Measurements from ENCODE around the gene KCNK18.

The KCNK18 gene

DNA sequence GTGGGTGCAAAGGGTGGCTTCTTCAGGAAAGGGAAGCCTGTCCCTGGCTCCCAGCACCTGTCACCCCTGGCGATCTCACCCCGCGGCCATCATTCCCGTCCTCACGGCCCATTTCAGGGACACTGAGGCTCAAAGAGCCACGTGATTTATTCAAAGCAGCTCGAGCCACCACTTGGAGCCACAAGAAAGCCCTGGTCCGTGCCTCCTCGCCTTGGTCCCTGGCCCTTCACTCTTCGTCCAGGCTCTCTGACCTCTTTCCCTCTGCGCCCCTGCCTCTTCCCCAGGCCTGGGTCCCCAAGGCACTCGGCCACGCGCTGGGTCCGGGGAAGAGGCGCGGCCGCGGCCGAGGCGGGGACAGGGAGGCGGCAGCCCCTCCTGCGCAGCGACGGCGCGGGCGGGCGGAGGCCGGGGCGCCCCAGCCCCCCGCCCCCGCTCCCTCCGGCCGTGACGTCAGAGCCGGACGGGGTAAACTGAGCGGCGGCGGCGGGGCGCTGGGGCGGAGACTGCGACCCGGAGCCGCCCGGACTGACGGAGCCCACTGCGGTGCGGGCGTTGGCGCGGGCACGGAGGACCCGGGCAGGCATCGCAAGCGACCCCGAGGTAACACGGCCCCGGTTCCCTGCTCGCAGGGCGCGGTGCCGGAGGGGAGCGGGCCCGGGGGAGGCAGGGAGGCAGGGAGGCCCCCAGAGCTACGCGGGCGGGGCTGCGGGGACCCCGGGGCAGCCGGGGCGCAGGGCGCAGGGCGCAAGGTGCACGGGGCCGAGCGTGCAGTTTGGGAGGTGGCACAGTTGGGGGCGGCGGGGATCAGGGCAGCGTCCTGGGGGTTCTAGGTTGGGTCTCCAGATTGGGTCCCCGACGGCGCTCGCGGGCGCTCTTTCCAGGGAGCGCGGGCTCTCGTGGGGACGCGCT, 43.6 kb downstream of the KCNK18 start, which contains the start of gene SLC18A2:
TSS of gene SLC18A2 (plus strand) at position 494 of the 909 bp plus-strand sequence. CDS start 580 bp downstream, outside the sequence.
- Histone ChIP-seq H3K9me3 (ENCODE audit: control insufficient read depth, insufficient read depth, low read depth, low read length) (no peaks in the 10 kb centered on the region), H3K9ac (ENCODE audit: low read length) (no peak within 1 kb of the TSS), H3K27ac (ENCODE audit: low read depth, low read length) (no peak within 1 kb of the TSS), H3K4me1 (ENCODE audit: control insufficient read depth, insufficient read depth, low read length) (no peaks in the 10 kb centered on the region; the same call in 1 of the 2 replicates), H3K36me3 (ENCODE audit: control insufficient read depth, insufficient read depth, low read length) (no peaks in the 10 kb centered on the region), H3K4me3 (ENCODE audit: low read depth, low read length) (peak within 1 kb of the TSS; percentile 66), H3K27me3 (ENCODE audit: control insufficient read depth, insufficient read depth, low read length) (peaks cover 81% of the 10 kb centered on the region)

DNA sequence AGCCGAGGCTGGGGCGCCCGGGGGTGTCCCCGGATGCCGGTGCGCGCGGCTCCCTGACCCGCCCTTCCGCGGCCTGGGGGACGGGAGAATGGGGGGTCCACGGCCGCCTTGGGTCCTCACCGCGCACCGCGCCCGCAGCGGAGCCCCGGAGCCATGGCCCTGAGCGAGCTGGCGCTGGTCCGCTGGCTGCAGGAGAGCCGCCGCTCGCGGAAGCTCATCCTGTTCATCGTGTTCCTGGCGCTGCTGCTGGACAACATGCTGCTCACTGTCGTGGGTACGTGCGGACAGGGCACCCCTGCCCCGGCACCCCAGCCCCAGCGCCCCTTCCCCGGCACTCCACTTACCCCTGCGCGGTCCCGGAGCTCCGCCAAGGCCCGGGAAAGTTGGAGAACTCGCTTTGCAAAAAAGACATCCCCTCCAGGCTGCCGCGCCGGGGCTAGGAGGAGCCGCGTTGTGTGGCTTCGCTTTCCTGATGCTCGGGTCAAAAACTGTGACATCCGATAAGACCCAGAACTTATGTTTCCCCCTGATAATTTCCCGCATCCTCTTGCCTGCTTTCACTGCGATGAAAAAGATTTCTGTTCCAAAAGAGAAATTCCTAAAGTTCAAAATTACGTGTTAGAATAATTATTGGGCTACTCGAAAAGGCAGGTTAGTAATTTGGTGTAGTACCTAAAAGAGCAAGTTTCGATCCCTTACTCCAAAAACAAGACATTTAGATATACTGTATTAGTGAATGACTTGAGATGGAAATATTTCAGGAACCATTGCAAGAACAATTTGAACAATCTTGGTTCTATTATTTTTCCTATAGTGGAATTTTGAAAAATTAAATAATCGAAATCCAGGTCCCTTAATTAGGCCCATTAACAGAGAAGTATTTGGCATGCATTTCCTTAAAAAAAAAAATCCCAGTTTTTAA, 44.5 kb downstream of the KCNK18 start:
- no peaks in the 10 kb centered on the region for H3K36me3 ChIP-seq (ENCODE audit: control insufficient read depth, insufficient read depth, low read length)
- peak overlapping the region; percentile 66 for H3K4me3 ChIP-seq (ENCODE audit: low read depth, low read length)
- H3K9me3 ChIP-seq (ENCODE audit: control insufficient read depth, insufficient read depth, low read depth, low read length), result no peaks in the 10 kb centered on the region
- peaks cover 73% of the 10 kb centered on the region for H3K27me3 ChIP-seq (ENCODE audit: control insufficient read depth, insufficient read depth, low read length)
- no peaks in the 10 kb centered on the region; the same call in 1 of the 2 replicates for H3K4me1 ChIP-seq (ENCODE audit: control insufficient read depth, insufficient read depth, low read length)
- H3K27ac ChIP-seq (ENCODE audit: low read depth, low read length), result no peak overlapping the region
- H3K9ac ChIP-seq (ENCODE audit: low read length), result no peak overlapping the region

DNA sequence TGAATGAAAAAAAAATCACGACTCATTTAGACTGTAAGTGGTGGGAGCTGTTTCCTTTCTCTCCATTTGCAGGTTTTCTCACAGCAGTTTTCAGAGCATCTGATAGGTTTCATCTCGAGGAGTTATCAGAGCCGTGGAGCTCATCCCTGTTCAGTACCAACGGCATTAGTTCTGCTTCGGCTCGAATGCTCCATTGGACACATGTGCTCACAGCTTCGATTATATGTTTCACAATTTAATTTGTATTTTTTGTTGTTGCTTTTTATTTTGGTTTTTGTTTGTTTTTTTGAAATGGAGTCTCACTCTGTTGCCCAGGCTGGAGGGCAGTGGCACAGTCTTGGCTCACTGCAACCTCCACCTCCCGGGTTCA, 45.2 kb downstream of the KCNK18 start:
- no peaks in the 10 kb centered on the region for H3K9me3 ChIP-seq (ENCODE audit: control insufficient read depth, insufficient read depth, low read depth, low read length)
- H3K9ac ChIP-seq (ENCODE audit: low read length), result no peak overlapping the region
- no peak overlapping the region for H3K4me3 ChIP-seq (ENCODE audit: low read depth, low read length)
- peaks cover 79% of the 10 kb centered on the region for H3K27me3 ChIP-seq (ENCODE audit: control insufficient read depth, insufficient read depth, low read length)
- no peak overlapping the region for H3K27ac ChIP-seq (ENCODE audit: low read depth, low read length)
- no peaks in the 10 kb centered on the region for H3K36me3 ChIP-seq (ENCODE audit: control insufficient read depth, insufficient read depth, low read length)
- H3K4me1 ChIP-seq (ENCODE audit: control insufficient read depth, insufficient read depth, low read length), result no peaks in the 10 kb centered on the region; the same call in 1 of the 2 replicates

DNA sequence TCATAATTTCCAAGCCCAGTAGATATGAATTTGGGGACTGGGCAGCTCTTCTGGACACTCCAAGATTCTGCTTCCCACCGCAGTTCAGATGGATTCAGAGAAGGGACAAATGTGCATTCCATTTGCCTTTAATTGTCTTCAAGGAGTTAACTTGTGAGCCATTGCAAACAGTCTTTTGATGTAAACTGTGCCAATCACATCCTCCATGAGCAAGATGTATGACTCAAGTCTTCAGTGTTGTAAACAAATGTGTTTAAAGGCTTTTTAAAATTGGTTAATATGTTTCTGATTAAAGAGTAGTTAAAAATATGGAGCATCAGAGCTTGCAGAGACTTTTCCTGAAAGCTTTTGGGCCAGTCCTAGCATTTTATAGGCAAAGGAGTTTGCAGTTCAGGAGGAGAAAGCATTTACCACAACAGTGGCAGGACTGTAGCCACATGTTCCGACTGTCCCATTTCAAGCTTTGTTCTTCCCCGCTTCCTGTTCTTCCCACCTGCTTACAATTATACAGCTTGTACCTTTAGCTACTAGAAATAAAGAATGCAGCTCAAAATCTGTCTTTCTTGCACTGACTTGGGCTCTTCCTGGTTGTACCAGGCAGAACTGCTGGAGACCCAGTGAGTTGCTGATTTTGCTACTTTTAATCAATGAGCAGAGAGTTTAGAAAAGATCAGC, 49.8 kb downstream of the KCNK18 start:
- H3K27me3 ChIP-seq (ENCODE audit: control insufficient read depth, insufficient read depth, low read length), result peaks cover 44% of the 10 kb centered on the region

DNA sequence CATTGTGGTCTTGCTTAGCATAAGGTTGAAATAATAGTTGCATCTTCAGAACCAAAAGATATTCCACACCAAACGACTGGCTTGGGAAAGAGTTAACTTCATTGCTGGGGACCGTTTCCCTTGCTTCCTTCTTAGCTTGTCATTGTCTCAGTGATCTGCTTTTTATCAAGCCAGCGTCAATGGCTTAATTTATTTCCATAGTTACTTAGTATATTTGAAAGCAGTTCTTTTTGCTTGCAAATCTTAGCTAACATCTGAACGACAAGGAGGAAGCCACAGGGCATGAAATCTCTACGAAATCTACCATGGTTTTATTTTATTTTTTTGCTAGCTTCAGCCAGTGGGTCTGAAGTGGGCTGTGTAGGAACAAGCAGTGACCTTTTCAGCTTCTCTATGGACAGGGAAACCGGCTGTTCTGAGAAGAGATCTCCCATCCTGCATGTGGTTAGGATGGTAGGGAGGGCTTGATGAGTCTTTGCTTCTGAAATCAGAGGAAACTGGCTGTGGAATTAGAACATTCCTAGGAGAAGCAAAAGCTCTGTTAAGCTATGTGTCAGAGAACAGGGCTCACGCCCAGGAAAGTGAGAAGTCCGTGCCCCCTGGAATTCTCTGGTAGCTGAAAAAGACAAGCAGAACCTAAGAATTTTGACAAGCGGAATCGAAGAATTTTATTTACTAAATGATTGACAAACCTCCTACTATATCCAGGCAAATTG, 51.6 kb downstream of the KCNK18 start:
- no peaks in the 10 kb centered on the region for H3K9me3 ChIP-seq (ENCODE audit: control insufficient read depth, insufficient read depth, low read depth, low read length)
- H3K4me1 ChIP-seq (ENCODE audit: control insufficient read depth, insufficient read depth, low read length), result peaks cover 10% of the 10 kb centered on the region
- H3K27ac ChIP-seq (ENCODE audit: low read depth, low read length), result no peak overlapping the region
- peaks cover 26% of the 10 kb centered on the region for H3K27me3 ChIP-seq (ENCODE audit: control insufficient read depth, insufficient read depth, low read length)
- H3K36me3 ChIP-seq (ENCODE audit: control insufficient read depth, insufficient read depth, low read length), result no peaks in the 10 kb centered on the region
- no peak overlapping the region for H3K9ac ChIP-seq (ENCODE audit: low read length)
- H3K4me3 ChIP-seq (ENCODE audit: low read depth, low read length), result no peak overlapping the region

More for the DNA sequence above, 49.8 kb downstream of the KCNK18 start:
- Histone ChIP-seq H3K27ac (ENCODE audit: low read depth, low read length) (no peak overlapping the region), H3K4me3 (ENCODE audit: low read depth, low read length) (no peak overlapping the region), H3K4me1 (ENCODE audit: control insufficient read depth, insufficient read depth, low read length) (peaks cover 6% of the 10 kb centered on the region), H3K9ac (ENCODE audit: low read length) (no peak overlapping the region), H3K36me3 (ENCODE audit: control insufficient read depth, insufficient read depth, low read length) (no peaks in the 10 kb centered on the region), H3K9me3 (ENCODE audit: control insufficient read depth, insufficient read depth, low read depth, low read length) (no peaks in the 10 kb centered on the region)

DNA sequence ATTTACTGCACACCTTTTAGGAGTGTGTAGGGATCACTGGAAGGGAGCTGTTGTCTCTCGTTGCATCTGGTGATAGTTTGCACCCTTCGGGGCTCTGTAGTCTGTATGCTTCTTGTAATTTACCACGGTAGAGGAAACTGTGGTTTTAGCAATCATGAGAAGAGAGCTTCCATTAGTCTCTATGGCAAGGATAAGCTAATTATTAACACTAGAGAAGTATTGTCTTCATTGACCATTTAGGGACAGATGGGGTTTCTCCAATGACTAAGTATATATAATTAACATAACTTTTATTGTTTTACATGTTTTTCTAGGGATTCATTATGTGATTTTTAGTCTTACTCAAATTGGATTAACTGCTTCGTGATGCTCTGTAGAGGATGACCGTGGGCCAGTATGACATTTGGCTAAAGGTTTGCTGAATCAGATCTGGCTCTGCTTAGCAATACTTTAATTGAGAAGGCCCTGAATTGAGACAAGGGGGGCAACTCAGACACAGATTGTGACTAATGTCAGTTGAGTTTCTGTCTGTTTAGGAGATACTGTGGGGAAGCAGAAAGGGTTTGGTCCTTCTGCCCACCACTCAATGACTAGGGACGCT, 52.3 kb downstream of the KCNK18 start:
- H3K36me3 ChIP-seq (ENCODE audit: control insufficient read depth, insufficient read depth, low read length), result no peaks in the 10 kb centered on the region
- no peaks in the 10 kb centered on the region for H3K9me3 ChIP-seq (ENCODE audit: control insufficient read depth, insufficient read depth, low read depth, low read length)
- H3K4me1 ChIP-seq (ENCODE audit: control insufficient read depth, insufficient read depth, low read length), result peaks cover 12% of the 10 kb centered on the region
- H3K27ac ChIP-seq (ENCODE audit: low read depth, low read length), result no peak overlapping the region
- H3K4me3 ChIP-seq (ENCODE audit: low read depth, low read length), result no peak overlapping the region
- H3K27me3 ChIP-seq (ENCODE audit: control insufficient read depth, insufficient read depth, low read length), result peaks cover 19% of the 10 kb centered on the region
- H3K9ac ChIP-seq (ENCODE audit: low read length), result no peak overlapping the region

DNA sequence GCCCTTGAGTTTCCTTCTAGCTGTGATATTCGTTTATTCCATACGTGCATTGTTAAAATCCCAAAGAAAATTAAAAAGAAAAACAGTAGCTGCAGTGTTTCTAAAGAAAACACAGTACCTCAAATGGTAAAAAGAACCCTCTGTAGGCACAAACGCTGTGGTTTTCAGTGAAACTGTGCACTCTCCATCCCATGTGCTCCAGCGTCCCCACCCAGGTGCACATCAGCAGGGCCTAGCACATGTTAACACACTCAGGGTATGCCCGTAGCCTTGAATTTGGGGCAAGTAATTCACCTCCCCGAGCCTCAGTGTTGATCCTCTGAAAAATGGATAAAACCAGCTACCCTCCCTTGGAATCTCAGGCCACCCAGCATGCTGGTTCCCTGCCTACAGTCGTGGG, 53.1 kb downstream of the KCNK18 start:
- H3K9me3 ChIP-seq (ENCODE audit: control insufficient read depth, insufficient read depth, low read depth, low read length), result no peaks in the 10 kb centered on the region
- H3K36me3 ChIP-seq (ENCODE audit: control insufficient read depth, insufficient read depth, low read length), result no peaks in the 10 kb centered on the region
- no peak overlapping the region for H3K4me3 ChIP-seq (ENCODE audit: low read depth, low read length)
- peaks cover 11% of the 10 kb centered on the region; the same call in 1 of the 2 replicates for H3K27me3 ChIP-seq (ENCODE audit: control insufficient read depth, insufficient read depth, low read length)
- no peak overlapping the region for H3K9ac ChIP-seq (ENCODE audit: low read length)
- no peak overlapping the region for H3K27ac ChIP-seq (ENCODE audit: low read depth, low read length)
- peaks cover 12% of the 10 kb centered on the region for H3K4me1 ChIP-seq (ENCODE audit: control insufficient read depth, insufficient read depth, low read length)

DNA sequence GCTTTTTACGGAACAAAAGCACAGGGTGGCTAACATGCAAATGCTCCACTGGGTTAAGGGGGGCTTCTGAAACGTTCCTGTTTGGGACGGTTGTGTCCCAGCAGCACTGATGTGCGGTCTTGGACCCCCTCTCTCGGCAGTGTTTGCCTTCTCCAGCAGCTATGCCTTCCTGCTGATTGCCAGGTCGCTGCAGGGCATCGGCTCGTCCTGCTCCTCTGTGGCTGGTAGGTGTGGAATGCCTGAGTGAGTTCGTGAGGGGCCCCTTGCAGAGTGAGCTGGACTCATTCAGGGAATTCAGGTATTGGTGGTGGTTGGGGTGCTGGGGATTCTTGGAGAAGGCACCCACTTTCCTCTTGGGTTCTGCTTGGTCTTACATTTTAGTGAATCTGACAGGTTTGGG, 56.6 kb downstream of the KCNK18 start:
- Histone ChIP-seq H3K9ac (ENCODE audit: low read length) (no peak overlapping the region), H3K36me3 (ENCODE audit: control insufficient read depth, insufficient read depth, low read length) (no peaks in the 10 kb centered on the region), H3K27me3 (ENCODE audit: control insufficient read depth, insufficient read depth, low read length) (no peaks in the 10 kb centered on the region), H3K4me3 (ENCODE audit: low read depth, low read length) (no peak overlapping the region), H3K9me3 (ENCODE audit: control insufficient read depth, insufficient read depth, low read depth, low read length) (no peaks in the 10 kb centered on the region), H3K4me1 (ENCODE audit: control insufficient read depth, insufficient read depth, low read length) (peaks cover 12% of the 10 kb centered on the region), H3K27ac (ENCODE audit: low read depth, low read length) (no peak overlapping the region)

DNA sequence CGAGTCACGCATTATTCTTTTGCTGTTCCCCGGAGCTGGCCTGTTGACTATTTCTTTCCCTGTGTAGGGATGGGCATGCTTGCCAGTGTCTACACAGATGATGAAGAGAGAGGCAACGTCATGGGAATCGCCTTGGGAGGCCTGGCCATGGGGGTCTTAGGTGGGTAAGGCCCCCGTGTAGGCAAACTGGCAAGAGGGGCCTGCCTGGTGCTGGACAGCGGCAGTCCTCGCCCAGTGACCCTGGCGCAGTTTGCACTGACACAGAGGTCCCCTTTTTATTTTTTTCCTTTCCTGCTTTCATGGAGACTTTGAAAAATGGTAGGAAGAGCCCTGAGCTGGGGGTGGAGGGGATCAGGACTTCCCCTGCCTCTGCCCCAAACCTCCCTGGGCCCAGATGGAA, 57.0 kb downstream of the KCNK18 start:
- Histone ChIP-seq H3K9ac (ENCODE audit: low read length) (no peak overlapping the region), H3K27ac (ENCODE audit: low read depth, low read length) (no peak overlapping the region), H3K4me1 (ENCODE audit: control insufficient read depth, insufficient read depth, low read length) (peaks cover 12% of the 10 kb centered on the region), H3K4me3 (ENCODE audit: low read depth, low read length) (no peak overlapping the region), H3K36me3 (ENCODE audit: control insufficient read depth, insufficient read depth, low read length) (no peaks in the 10 kb centered on the region), H3K27me3 (ENCODE audit: control insufficient read depth, insufficient read depth, low read length) (no peaks in the 10 kb centered on the region), H3K9me3 (ENCODE audit: control insufficient read depth, insufficient read depth, low read depth, low read length) (no peaks in the 10 kb centered on the region)
